Trophoblast cell (in vitro differentiated cells and primary cell): Measurements from ENCODE around the gene AKAP13.

Source experiments
- DNase-seq, 2 donors: peaks; one replicate each; pipeline ENCODE4 v3.0.0-alpha.2; 2016
- H2AFZ ChIP-seq: 2 replicates; pipeline ENCODE4 v1.6.1; 2013; ENCODE audit warnings: low read length, moderate library complexity, mild to moderate bottlenecking; ENCODE audit not compliant: insufficient read depth, poor library complexity
- H2AK5ac ChIP-seq: 2 replicates; pipeline ENCODE4 v1.6.1; 2013; ENCODE audit warnings: mild to moderate bottlenecking, low read length
- H2BK120ac ChIP-seq: 2 replicates; pipeline ENCODE4 v1.6.1; 2013; ENCODE audit warnings: low read length, mild to moderate bottlenecking, moderate library complexity; ENCODE audit not compliant: insufficient read depth, poor library complexity
- H2BK12ac ChIP-seq: 2 replicates; pipeline ENCODE4 v1.6.1; 2013; ENCODE audit warnings: mild to moderate bottlenecking, low read length, moderate library complexity
- H2BK5ac ChIP-seq: 2 replicates; pipeline ENCODE4 v1.6.1; 2013; ENCODE audit warnings: low read length, low read depth, moderate library complexity, mild to moderate bottlenecking; ENCODE audit not compliant: poor library complexity
- H3K14ac ChIP-seq: 2 replicates; pipeline ENCODE4 v1.6.1; 2013; ENCODE audit warnings: mild to moderate bottlenecking, low read length
- H3K18ac ChIP-seq: 2 replicates; pipeline ENCODE4 v1.6.1; 2013; ENCODE audit warnings: mild to moderate bottlenecking, low read length
- H3K23ac ChIP-seq: 2 replicates; pipeline ENCODE4 v1.6.1; 2013; ENCODE audit warnings: low read length
- H3K27ac ChIP-seq: 2 replicates; pipeline ENCODE4 v1.5.1; 2013; ENCODE audit warnings: low read depth, mild to moderate bottlenecking, inconsistent platforms, low read length, moderate library complexity
- H3K27me3 ChIP-seq: 2 replicates; pipeline ENCODE4 v1.6.1; 2013; ENCODE audit warnings: inconsistent platforms, mild to moderate bottlenecking, low read length, moderate library complexity; ENCODE audit not compliant: insufficient read depth
- H3K36me3 ChIP-seq, 2 experiments: 1 replicate in 1 of 2; 2 replicates in 1 of 2; pipeline ENCODE4 v1.6.1; 2013; ENCODE audit warnings: low read length in 2 of 2, mild to moderate bottlenecking in 2 of 2, moderate library complexity in 1 of 2; ENCODE audit not compliant: insufficient read depth in 2 of 2, control insufficient read depth in 1 of 2
- H3K4ac ChIP-seq: 2 replicates; pipeline ENCODE4 v1.6.1; 2013; ENCODE audit warnings: low read depth, mild to moderate bottlenecking, low read length, moderate library complexity
- H3K4me1 ChIP-seq, 2 experiments: 1 replicate in 1 of 2; 2 replicates in 1 of 2; pipeline ENCODE4 v1.6.1; 2013; ENCODE audit warnings: low read length in 2 of 2, mild to moderate bottlenecking in 2 of 2, moderate library complexity in 1 of 2; ENCODE audit not compliant: insufficient read depth in 2 of 2, control insufficient read depth in 1 of 2
- H3K4me2 ChIP-seq: 2 replicates; pipeline ENCODE4 v1.6.1; 2013; ENCODE audit warnings: inconsistent platforms, mild to moderate bottlenecking, low read length, moderate library complexity
- H3K4me3 ChIP-seq: 2 replicates; pipeline ENCODE4 v1.5.1; 2013; ENCODE audit warnings: mild to moderate bottlenecking, low read depth, low read length, inconsistent platforms
- H3K79me1 ChIP-seq: one replicate; pipeline ENCODE4 v1.6.1; 2013; ENCODE audit warnings: low read length
- H3K79me2 ChIP-seq: 2 replicates; pipeline ENCODE4 v1.6.1; 2013; ENCODE audit warnings: low read length, mild to moderate bottlenecking; ENCODE audit not compliant: control insufficient read depth, insufficient read depth, poor library complexity
- H3K9ac ChIP-seq: 2 replicates; pipeline ENCODE4 v1.6.1; 2013; ENCODE audit warnings: mild to moderate bottlenecking, low read length
- H3K9me3 ChIP-seq: 2 replicates; pipeline ENCODE4 v1.6.1; 2013; ENCODE audit warnings: low read depth, mild to moderate bottlenecking, control low read depth, inconsistent platforms, low read length; ENCODE audit not compliant: insufficient read depth
- H4K12ac ChIP-seq: 2 replicates; pipeline ENCODE4 v1.6.1; 2013; ENCODE audit warnings: low read depth, mild to moderate bottlenecking, low read length, moderate library complexity
- H4K8ac ChIP-seq: 2 replicates; pipeline ENCODE4 v1.6.1; 2013; ENCODE audit warnings: low read depth, mild to moderate bottlenecking, low read length, moderate library complexity
- H4K91ac ChIP-seq: one replicate; pipeline ENCODE4 v1.6.1; 2013; ENCODE audit warnings: low read depth, mild to moderate bottlenecking, low read length, moderate library complexity
- WGBS: extraction: QIAGEN DNeasy Blood & Tissue Kit; methylation state at CpG from one replicate; pipeline ENCODE4 v1.1.7; 2013; ENCODE audit warnings: missing lambda C conversion rate; ENCODE audit not compliant: insufficient read length, insufficient coverage; ENCODE audit errors: extremely low coverage; 5-methylcytosine and 5-hydroxymethylcytosine counted together

AKAP13 gene

GRCh38 chr15:85494048-85494777, 113.8 kb downstream of the AKAP13 start:
- H3K27ac ChIP-seq: no peak overlapping the region
- no peak overlapping the region for H3K14ac ChIP-seq
- no CpG with 5 or more reads among the region's 5 CpGs for whole genome bisulfite sequencing
- H4K91ac ChIP-seq: no peak overlapping the region
- no peaks in the 10 kb centered on the region for H3K36me3 ChIP-seq
- H2AK5ac ChIP-seq: no peak overlapping the region
- no peak overlapping the region for H3K23ac ChIP-seq
- H3K9me3 ChIP-seq: no peaks in the 10 kb centered on the region
- no peaks in the 10 kb centered on the region for H3K27me3 ChIP-seq
- H3K18ac ChIP-seq: no peak overlapping the region
- H2BK5ac ChIP-seq: no peak overlapping the region
- H4K8ac ChIP-seq: no peak overlapping the region
- H3K4me2 ChIP-seq: no peak overlapping the region
- H2AFZ ChIP-seq: no peak overlapping the region
- peak; percentile 8 to 69 for DNase-seq
- H3K4me1 ChIP-seq: peaks cover 6 to 14% of the 10 kb centered on the region in 2 experiments
- H3K4me3 ChIP-seq: no peak overlapping the region
- H3K79me1 ChIP-seq: peaks cover 2% of the 10 kb centered on the region
- no peak overlapping the region for H3K9ac ChIP-seq
- H2BK12ac ChIP-seq: no peak overlapping the region
- no peak overlapping the region for H3K4ac ChIP-seq
- no peak overlapping the region for H2BK120ac ChIP-seq
- no peaks in the 10 kb centered on the region for H3K79me2 ChIP-seq
- no peak overlapping the region for H4K12ac ChIP-seq

GRCh38 chr15:85495096-85495495, 114.7 kb downstream of the AKAP13 start:
- Histone ChIP-seq H3K14ac (no peak overlapping the region), H3K36me3 (no peaks in the 10 kb centered on the region), H3K27me3 (no peaks in the 10 kb centered on the region), H3K9me3 (no peaks in the 10 kb centered on the region), H3K4ac (no peak overlapping the region), H3K27ac (no peak overlapping the region), H2BK120ac (no peak overlapping the region), H4K91ac (no peak overlapping the region), H4K12ac (no peak overlapping the region), H3K18ac (no peak overlapping the region), H2BK5ac (no peak overlapping the region), H4K8ac (no peak overlapping the region), H3K23ac (no peak overlapping the region), H3K79me1 (peaks cover 2% of the 10 kb centered on the region), H3K4me2 (no peak overlapping the region), H2AK5ac (no peak overlapping the region), H3K79me2 (no peaks in the 10 kb centered on the region), H3K4me1 (peaks cover 6 to 14% of the 10 kb centered on the region in 2 experiments), H2AFZ (no peak overlapping the region), H3K4me3 (no peak overlapping the region), H3K9ac (no peak overlapping the region), H2BK12ac (no peak overlapping the region)
- DNase-seq: no peak
- WGBS: no CpG with 5 or more reads among the region's 3 CpGs

- Histone ChIP-seq H3K4me2 (no peak overlapping the region), H2BK12ac (no peak overlapping the region), H4K8ac (no peak overlapping the region), H3K4ac (no peak overlapping the region), H2BK120ac (no peak overlapping the region), H3K14ac (no peak overlapping the region), H3K4me1 (peaks cover 6 to 14% of the 10 kb centered on the region in 2 experiments), H3K27ac (no peak overlapping the region), H3K18ac (no peak overlapping the region), H2BK5ac (no peak overlapping the region), H3K36me3 (no peaks in the 10 kb centered on the region), H3K23ac (no peak overlapping the region), H2AFZ (no peak overlapping the region), H4K12ac (no peak overlapping the region), H3K4me3 (no peak overlapping the region), H3K79me1 (peaks cover 2% of the 10 kb centered on the region), H3K27me3 (no peaks in the 10 kb centered on the region), H3K9ac (no peak overlapping the region), H3K79me2 (no peaks in the 10 kb centered on the region), H2AK5ac (no peak overlapping the region), H4K91ac (no peak overlapping the region), H3K9me3 (no peaks in the 10 kb centered on the region)
- DNase-seq: no peak
- WGBS: no CpG with 5 or more reads among the region's 2 CpGs
Observed at GRCh38 chr15:85495544-85495943, 115.1 kb downstream of the AKAP13 start.

GRCh38 chr15:85496151-85496550, 115.7 kb downstream of the AKAP13 start:
- no peak overlapping the region for H3K9ac ChIP-seq
- H4K8ac ChIP-seq: no peak overlapping the region
- H2AK5ac ChIP-seq: no peak overlapping the region
- DNase-seq: no peak
- H3K23ac ChIP-seq: no peak overlapping the region
- H3K27me3 ChIP-seq: no peaks in the 10 kb centered on the region
- H3K79me1 ChIP-seq: peaks cover 2% of the 10 kb centered on the region
- no peak overlapping the region for H3K27ac ChIP-seq
- H2BK12ac ChIP-seq: no peak overlapping the region
- H3K79me2 ChIP-seq: no peaks in the 10 kb centered on the region
- H3K36me3 ChIP-seq: no peaks in the 10 kb centered on the region
- no peak overlapping the region for H3K4me2 ChIP-seq
- no peak overlapping the region for H3K4ac ChIP-seq
- H3K18ac ChIP-seq: no peak overlapping the region
- no peaks in the 10 kb centered on the region for H3K9me3 ChIP-seq
- no peak overlapping the region for H3K4me3 ChIP-seq
- H3K4me1 ChIP-seq: peaks cover 6 to 17% of the 10 kb centered on the region in 2 experiments
- no CpG with 5 or more reads among the region's 8 CpGs for WGBS
- H4K91ac ChIP-seq: no peak overlapping the region
- no peak overlapping the region for H4K12ac ChIP-seq
- no peak overlapping the region for H2BK5ac ChIP-seq
- no peak overlapping the region for H3K14ac ChIP-seq
- H2AFZ ChIP-seq: no peak overlapping the region
- H2BK120ac ChIP-seq: no peak overlapping the region
